ENCODE results near the gene PGAP2. TPM values are rescaled to one million over a fixed set of nuclear protein-coding genes. Genes with fewer than 3 reads are reported as not detected.
A peak's percentile ranks its signal among the peaks of the same experiment; 100 is the strongest.

The PGAP2 gene
- total RNA-seq, 2 experiments from 2014 or later = 33.6 to 39.2 TPM

GRCh38 chr11:3866836-3867208, 58.5 kb downstream of the PGAP2 start:
- no peak for DNase-seq
- intact Hi-C loops (cut with DNase I, micrococcal nuclease) = loop anchor here in 1 of 2 experiments (2.0 kb wide), 1 partner anchor 38 kb away; no protein-coding TSS in a partner anchor
- H3K27ac Mint-ChIP-seq = peak overlapping the region; percentile 92
- peaks cover 14% of the 10 kb centered on the region for H3K36me3 Mint-ChIP-seq (ENCODE audit: low read depth)
- ATAC-seq = no peak
- ChIA-PET CTCF (interaction anchor here (1.2 to 3.8 kb wide), 4 partner anchors 12 to 206 kb away, joined by 4 to 18 read pairs (median 13); partner anchors contain the start of gene STIM1), POLR2A (interaction anchor here (1.0 to 1.9 kb wide), 2 partner anchors 12 to 17 kb away, joined by 4 to 9 read pairs; partner anchors contain the start of gene STIM1)
- no peaks in the 10 kb centered on the region for H3K27me3 Mint-ChIP-seq
- H3K4me3 Mint-ChIP-seq = peak overlapping the region; percentile 25
- H3K4me1 Mint-ChIP-seq = peaks cover 92% of the 10 kb centered on the region
- no peaks in the 10 kb centered on the region for H3K9me3 Mint-ChIP-seq (ENCODE audit: low read depth)

GRCh38 chr11:3867209-3868091, 59.1 kb downstream of the PGAP2 start:
- H3K36me3 Mint-ChIP-seq (ENCODE audit: low read depth) = peaks cover 12% of the 10 kb centered on the region
- CTCF ChIA-PET = interaction anchor here (1.0 to 3.8 kb wide), 12 partner anchors 8 to 205 kb away, joined by 3 to 18 read pairs (median 5); partner anchors contain the start of genes RHOG and STIM1
- peak overlapping the region; percentile 25 for H3K4me3 Mint-ChIP-seq
- DNase-seq (peak; percentile 61), ATAC-seq (peak; percentile 70)
- H3K27me3 Mint-ChIP-seq = no peaks in the 10 kb centered on the region
- POLR2A ChIA-PET = interaction anchor here (0.6 to 1.9 kb wide), 5 partner anchors 8 to 181 kb away, joined by 3 to 9 read pairs (median 5); partner anchors contain the start of gene STIM1
- H3K4me1 Mint-ChIP-seq = peaks cover 90% of the 10 kb centered on the region
- intact Hi-C loops (cut with DNase I, micrococcal nuclease) = loop anchor here in 1 of 2 experiments (2.0 kb wide), 1 partner anchor 37 kb away; no protein-coding TSS in a partner anchor
- H3K9me3 Mint-ChIP-seq (ENCODE audit: low read depth) = no peaks in the 10 kb centered on the region
- H3K27ac Mint-ChIP-seq = peak overlapping the region; percentile 92

- Mint-ChIP-seq H3K9me3 (ENCODE audit: low read depth) (no peaks in the 10 kb centered on the region), H3K4me3 (no peak overlapping the region), H3K27me3 (no peaks in the 10 kb centered on the region), H3K27ac (no peak overlapping the region), H3K4me1 (peaks cover 86% of the 10 kb centered on the region), H3K36me3 (ENCODE audit: low read depth) (peaks cover 12% of the 10 kb centered on the region)
- intact Hi-C loops (cut with DNase I, micrococcal nuclease) = no loop called here
- ATAC-seq (no peak), DNase-seq (no peak)
- ChIA-PET POLR2A (no interaction called here), CTCF (interaction anchor here (0.6 to 2.0 kb wide), 5 partner anchors 9 to 738 kb away, joined by 3 to 14 read pairs (median 4); partner anchors contain the start of gene STIM1)
Observed at GRCh38 chr11:3873712-3874349, 65.5 kb downstream of the PGAP2 start.

Other genes starting within 250 kb of the PGAP2 start
- gene ART5, start 166.6 kb upstream of the PGAP2 start, total RNA-seq = under 1 TPM in 1 of 2 experiments, not detected in 1; 0.23 TPM
- not detected for gene ART1, start 163.4 kb upstream of the PGAP2 start, total RNA-seq
- 1 to 10 TPM in 1 of 2 experiments, under 1 TPM in 1; 0.91 to 1.1 TPM for gene CHRNA10, start 137.2 kb upstream of the PGAP2 start, total RNA-seq
- 100 to 1,000 TPM in 1 of 2 experiments, 10 to 100 TPM in 1; 96.0 to 134 TPM for gene NUP98, start 11.0 kb upstream of the PGAP2 start, total RNA-seq
- 100 to 1,000 TPM; 157 to 180 TPM for gene RHOG, start 32.4 kb downstream of the PGAP2 start, total RNA-seq
- 10 to 100 TPM; 60.0 to 62.6 TPM for gene STIM1, start 47.1 kb downstream of the PGAP2 start, total RNA-seq